SIG-M5 (cell line): ENCODE data around the gene SYNGR4.
"Not testable (repeated sequence)": the region's sequence is repeated elsewhere in the genome, so short reads cannot be mapped to it uniquely, and the experiment has no call there.

Experiments
- DNase-seq: peaks from one replicate; lab custom pipeline; 2025; lab: John Stamatoyannopoulos, UW

The SYNGR4 gene, protein sequence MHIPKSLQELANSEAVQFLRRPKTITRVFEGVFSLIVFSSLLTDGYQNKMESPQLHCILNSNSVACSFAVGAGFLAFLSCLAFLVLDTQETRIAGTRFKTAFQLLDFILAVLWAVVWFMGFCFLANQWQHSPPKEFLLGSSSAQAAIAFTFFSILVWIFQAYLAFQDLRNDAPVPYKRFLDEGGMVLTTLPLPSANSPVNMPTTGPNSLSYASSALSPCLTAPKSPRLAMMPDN

DNA sequence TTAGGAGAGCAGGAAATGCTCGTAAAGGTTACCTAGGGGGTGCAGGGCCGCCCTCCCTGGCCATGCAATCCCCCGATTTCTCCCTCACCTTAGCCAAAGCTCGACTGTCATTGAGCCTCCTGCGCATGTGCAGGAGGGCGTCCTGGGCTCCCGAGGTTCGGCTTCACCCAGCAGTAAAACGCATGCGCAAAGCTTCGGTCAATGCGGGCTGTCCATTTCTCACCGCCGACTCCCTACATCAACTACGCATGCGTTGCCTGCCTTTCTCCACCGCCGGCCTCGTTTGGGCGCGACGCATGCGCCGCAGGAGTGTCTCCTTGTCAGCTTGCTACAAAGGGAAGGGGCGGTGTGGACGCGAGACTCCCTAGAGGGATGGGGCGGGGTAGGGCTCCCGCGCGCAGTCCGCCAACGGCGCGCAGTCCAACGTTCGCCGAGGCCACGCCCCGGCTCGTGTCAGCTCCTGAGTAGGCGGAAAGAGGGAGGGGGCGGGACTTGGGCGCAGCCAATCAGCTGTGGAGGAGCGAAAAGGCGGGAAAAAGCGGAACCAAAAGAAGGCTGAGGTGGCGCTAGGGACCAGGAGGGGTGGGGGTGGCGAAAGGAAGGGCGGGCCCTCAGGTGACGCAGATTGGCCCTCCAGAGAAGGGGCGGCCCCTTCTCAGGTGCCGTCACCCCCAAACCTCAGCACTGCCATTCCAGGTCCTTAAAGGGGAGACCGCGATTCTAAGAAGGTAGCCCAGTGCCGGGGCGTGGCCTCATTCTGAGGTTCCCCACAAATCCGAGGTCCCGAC lies at the start of gene SYNGR4, which contains the start of gene TMEM143:
Gene SYNGR4, plus strand, starts transcription at position 558 of the 788 bp plus-strand sequence. CDS start 1,476 bp downstream, outside the sequence.
Gene TMEM143, minus strand, starts transcription at position 131 of the 788 bp plus-strand sequence. Its CDS starts 20 bp downstream, at position 111.
- DNase-seq = peak; percentile 93

DNA sequence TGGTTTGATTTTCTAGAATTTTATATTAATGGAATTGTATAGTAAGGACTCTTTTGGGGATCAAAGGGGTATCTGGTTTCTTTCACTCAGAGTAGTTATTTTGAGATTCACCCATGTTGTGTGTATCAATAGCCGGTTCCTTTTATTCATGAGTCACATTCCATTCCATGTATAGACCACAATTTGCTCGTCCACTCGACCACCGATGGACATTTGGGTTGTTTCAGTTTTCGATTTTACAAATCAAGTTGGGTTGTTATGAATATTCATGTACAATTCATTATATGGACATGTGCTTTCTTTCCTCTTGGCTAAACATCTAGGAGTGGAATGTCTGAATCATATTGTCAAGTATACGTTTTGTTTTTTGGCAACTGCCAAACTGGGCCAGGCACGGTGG lies 48.5 kb upstream of the SYNGR4 start:
- DNase-seq = no peak

DNA sequence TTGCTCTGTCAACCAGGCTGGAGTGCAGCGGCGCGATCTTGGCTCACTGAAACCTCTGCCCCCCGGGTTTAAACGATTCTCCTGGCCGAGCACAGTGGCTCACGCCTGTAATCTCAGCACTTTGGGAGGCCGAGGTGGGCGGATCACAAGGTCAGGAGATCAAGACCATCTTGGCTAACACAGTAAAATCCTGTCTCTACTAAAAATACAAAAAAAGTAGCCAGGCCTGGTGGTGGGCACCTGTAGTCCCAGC lies 46.5 kb upstream of the SYNGR4 start:
- not testable (repeated sequence) for DNase-seq

- DNase-seq = no peak
These were observed 45.7 kb upstream of the SYNGR4 start for GRCh38 chr19:48318286-48318987.

DNA sequence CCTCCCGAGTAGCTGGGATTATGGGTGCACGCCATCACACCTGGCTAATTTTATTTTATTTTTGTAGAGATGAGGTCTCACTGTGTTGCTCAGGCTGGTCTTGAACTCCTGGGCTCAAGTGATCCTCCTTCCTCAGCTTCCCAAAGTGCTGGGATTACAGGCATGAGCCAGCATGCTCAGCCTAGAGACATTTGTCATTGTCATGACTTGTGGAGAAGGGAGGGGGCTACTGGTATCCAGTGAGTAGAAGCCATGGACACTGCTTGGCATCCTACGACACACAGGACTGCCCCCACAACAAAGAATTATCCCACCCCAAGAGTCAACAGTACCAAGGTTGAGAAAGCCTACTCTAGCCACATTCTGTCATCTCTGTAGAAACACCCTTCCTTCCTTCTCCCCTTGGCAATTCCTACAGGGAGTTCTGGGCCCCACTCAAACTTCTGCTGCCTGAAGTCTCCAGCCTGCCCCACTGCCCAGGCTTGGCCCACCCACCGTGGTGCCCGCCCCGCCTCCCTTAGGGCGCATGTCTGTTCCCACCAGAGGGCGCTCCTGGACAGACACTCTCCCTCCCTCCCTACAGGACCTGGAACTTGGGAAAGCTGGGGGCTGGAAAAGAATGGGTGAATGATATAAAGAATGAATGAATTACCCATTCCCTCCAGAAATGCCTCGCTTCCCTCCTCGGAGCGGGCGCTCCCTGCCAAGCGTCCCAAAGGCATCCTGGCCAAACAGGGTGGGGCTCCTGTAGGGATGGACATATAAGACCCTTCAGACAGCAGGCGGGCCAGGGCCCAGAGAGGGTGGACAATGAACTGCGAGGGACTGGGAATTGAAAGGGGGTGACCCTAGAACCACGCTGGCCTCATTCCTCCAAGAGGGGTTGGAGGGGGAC lies 44.3 kb upstream of the SYNGR4 start:
- DNase-seq = no peak

- peak; percentile 83 for DNase-seq
These were observed 42.9 kb upstream of the SYNGR4 start for GRCh38 chr19:48321372-48321621.

DNA sequence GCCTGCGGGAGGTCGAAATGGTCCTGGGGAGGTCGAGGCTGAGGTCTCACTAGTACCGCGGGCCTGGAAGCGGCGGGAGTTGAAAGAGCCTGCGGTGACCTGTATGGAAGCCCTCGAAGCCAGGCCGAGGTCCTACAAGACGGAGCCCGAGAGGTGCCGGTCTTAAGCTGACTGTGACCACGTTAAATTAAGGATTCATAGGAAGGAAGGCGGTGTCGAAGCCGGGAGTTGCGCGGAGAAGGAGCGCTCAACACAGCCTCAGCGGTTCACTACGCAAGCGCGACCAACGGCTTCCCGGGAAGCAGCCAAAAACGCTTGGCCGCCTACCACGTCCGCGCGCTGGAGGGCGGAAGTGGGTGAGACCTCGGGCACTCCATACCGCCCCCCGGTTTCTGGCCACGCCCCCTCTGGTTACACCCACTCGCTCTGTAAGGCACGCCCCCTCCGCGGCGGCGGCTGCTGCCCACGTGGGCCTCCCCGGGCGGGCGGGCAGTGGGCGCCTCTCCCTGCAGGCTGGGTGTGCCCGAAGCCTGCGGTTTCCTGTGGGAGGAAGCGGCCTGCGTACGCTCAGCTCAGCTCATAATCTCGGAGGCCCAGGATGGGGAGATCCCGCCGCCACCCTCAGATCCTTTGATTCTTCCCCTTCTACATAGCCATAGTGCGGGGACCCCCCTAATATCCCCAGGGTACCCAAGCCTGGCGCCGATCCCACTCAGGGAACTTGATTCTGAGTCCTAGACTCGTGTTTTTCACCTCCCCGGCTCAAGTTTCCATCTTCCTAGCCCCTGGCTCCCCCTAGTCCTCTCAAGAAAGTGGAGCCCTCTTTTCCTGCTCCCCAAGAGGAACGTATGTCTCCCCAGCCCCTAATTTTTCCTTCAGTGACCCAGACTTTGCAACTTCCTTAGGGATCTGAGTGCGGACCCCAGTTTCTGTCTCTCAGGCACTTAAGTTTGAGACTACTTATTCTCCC lies 42.3 kb upstream of the SYNGR4 start:
- peak; percentile 52 for DNase-seq

DNA sequence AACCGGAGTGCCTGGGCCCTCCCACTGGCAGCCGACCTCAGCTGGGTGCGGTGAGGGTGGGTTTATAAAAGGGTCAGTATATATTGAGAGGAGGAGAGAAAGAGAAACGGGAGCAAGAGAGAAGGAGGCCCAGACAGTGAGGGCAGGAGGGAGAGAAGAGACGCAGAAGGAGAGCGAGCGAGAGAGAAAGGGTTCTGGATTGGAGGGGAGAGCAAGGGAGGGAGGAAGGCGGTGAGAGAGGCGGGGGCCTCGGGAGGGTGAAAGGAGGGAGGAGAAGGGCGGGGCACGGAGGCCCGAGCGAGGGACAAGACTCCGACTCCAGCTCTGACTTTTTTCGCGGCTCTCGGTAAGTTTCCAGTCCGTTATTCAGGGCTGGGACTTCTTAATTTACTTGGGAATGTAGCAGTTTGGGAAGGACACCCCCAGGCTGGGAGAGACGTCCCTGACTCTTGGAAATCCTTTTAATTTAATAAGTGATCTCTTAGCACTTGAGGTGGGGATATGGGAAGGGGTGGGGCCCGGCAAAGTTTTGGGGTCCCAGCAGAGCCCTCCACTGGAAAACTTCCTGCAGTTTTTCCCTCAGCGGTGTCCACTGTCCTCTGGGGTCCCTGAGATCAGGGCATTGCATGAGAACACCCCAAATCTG lies 38.8 kb upstream of the SYNGR4 start, which contains the start of gene EMP3:
Gene EMP3, plus strand, starts transcription at position 288 of the 646 bp plus-strand sequence. CDS start 1,293 bp downstream, outside the sequence.
- peak; percentile 71 for DNase-seq

- no peak for DNase-seq
These were observed 34.8 kb upstream of the SYNGR4 start for GRCh38 chr19:48329167-48329891.

DNA sequence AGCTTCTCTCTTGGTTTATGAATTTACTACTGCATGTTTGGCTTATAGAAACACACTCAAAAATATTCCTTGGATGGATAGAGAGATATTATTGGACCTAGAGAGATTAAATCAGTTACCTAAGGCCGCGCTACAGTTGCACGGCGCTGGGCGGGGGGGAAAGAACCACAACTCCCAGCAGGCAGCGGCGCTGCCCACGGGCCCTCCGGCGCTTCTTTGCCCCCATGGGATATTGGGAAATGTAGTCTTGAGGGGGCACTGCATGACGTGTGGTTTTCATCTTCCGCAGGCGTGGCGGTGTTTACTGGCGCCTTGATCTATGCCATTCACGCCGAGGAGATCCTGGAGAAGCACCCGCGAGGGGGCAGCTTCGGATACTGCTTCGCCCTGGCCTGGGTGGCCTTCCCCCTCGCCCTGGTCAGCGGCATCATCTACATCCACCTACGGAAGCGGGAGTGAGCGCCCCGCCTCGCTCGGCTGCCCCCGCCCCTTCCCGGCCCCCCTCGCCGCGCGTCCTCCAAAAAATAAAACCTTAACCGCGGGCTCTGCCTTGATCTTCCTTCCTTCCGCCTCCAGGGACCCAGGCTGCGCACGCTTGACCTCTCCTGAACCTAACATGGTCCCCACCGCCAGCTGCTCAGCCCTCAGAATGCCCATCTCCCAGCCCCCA lies 34.0 kb upstream of the SYNGR4 start:
- peak; percentile 62 for DNase-seq

DNA sequence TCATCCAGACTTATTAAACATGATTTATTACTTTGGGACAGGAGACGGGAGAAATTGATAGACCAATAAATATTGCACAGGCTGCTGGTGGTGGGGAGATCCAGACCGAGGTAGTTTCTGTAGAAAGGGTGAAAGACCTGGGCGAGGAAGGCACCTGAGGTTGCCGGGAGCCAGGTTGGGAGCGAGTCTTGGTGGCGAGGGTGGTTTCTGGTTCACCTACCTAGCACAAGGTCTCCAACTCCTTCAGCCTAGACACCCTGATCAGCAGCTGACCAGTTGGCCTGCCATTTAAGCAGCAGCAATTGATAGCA lies 31.9 kb upstream of the SYNGR4 start:
- no peak for DNase-seq

DNA sequence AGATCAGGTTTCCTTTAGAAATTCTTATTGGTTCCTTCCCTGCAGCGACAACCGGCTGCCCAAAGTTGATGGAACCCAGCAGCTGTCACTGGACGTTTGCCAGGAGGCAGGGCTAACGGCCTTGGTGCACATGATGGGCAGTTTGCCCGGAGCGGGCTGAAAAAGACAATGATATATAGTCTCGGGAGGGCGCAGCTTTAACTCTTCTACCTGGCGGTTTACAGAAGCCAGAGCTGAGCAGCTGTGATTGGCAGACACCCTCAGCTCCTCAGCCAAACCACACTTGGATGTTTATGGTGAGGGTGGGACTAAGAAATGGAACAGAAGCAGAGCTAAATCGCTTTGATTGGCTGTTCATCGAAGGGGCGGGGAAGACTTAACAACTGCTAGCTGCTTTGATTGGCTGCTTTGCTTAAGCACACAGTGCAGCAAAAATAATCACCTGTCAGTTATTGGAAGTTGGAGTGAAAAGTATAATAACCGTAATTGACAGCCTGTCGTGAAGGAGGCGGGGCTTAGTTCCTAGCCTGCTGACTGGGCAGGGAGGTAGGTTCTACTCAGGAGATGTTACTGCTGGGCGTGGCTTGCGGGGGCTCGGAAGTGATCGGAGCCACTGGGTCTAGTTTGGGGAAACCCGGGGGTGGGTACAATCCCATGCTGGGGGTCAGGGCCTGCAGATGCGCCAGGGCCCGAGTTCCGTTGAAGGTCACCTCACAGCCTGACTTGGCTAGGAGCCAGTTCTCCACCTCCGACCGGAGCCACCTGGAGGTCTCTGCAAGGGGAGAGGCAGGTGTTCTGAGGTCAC lies 31.3 kb upstream of the SYNGR4 start:
- DNase-seq = peak; percentile 97

DNA sequence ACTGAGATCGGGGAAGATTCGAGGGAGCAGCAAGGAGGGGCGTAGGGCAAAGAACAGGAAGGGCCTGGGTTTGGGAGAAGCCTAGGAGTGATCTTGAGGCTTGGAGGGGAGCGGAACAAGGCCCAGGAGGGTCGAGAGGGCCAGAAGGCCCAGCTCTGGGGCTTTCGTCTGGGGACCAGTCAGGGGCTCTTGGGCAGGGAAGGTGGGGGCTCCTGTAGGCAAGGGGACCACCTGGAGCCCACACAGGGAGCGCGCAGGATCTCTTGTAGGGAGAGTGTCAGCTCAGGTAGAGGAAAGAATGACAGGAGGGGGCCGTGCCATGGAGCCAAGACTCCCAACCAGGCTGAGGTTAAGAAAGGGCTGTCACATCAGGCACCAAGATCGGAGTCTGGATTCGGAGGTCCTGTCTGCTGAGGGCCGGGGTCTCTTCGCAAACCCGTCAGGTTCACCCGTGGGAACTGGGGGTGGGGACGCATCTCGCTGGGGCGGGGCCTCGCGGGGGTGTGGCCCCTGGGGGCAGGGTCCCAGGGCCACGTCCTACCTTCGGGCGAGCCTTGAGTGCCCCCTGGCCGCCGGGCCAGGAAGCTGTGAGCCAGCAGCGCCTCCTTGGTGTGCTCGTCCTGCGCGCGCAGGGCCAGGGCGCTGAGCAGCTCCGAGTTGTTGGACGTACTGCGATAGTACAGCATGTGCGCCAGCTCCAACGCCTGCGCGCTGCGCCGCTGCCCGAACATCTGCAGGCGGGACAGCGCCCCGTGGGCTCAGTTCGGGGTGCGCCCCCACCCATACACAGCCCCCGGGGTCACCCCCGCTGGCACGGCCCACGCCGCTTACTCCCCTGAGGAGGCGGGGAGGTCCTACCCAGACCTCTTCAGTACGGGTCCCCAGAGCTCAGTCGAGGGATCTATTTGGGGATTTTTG lies 30.4 kb upstream of the SYNGR4 start:
- peak; percentile 36 for DNase-seq

DNA sequence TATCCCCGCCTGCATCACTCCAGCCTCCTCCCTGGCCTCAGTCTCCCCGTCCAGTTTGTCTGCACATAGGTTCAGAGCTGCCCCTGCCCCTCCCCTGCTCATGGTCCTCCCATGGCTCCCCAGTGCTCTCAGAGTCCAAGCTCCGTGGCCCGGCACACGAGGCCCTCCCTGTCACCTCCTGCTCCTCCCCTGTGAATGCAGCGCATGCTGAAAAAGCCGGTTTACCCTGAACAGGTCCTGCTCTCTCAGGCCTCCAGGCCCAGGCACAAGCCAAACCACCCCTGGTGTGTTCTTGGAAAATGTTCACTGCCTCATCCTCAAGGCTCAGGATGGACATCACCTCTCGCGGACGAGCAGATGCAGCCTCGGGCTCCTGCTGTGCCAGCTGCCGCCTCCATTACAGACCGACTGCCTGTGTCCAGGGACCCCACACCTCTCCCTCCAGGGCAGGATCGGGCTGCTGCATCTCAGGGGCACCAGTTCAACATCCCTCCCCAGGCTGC lies 25.9 kb upstream of the SYNGR4 start:
- DNase-seq = no peak

GRCh38 chr19:48338802-48339503 lies 25.2 kb upstream of the SYNGR4 start:
- no peak for DNase-seq

GRCh38 chr19:48340995-48341394 lies 23.2 kb upstream of the SYNGR4 start:
- DNase-seq = no peak
